Measurements from ENCODE around the gene GSAP. TPM values are rescaled to one million over a fixed set of nuclear protein-coding genes. Genes with fewer than 3 reads are reported as not detected.

The GSAP gene
- total RNA-seq, 2 experiments from 2014 or later, result 0.55 TPM; not detected in 1

DNA sequence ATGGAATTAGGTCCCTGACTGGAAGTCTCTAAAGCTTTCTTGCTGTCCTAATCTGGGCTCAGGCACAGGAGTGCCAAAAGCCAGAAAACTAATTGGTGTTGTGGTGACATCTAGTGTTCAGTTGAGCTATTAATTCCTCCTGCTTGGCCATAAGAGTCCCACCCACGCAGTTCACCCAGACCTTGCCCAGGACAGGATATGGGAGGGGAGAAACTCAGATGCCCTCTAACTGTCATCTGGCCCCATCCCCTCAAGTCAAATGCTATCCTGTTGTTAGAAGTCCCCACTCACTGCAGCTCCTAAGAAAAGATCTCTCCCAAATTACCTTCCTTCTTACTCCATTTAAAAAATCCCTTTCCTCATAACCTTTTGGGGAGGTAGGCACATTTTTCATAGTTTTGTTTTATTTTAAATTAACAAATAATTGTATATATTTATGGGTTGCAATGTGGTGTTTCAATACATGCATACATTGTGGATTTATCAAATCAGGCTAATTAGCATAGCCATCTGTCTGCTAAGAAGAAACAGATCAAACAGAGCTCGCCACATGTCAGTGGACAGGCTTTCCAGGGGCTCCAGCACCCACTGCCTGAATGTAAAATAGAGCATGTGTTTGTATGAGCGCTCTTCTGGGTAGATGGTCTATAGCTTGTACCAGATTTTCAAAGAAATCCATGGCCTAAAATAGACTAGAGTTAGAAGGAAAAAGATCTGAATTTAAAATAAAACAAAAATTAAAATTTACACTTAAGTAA is 84.0 kb downstream of the GSAP start:
- no peaks in the 10 kb centered on the region for H3K9me3 ChIP-seq (ENCODE audit: low read length)
- H3K9me2 ChIP-seq (ENCODE audit: insufficient read depth, low read length), result no peaks in the 10 kb centered on the region
- H3K79me2 ChIP-seq (ENCODE audit: insufficient read depth, low read depth, low read length), result no peaks in the 10 kb centered on the region
- intact Hi-C loops (cut with micrococcal nuclease; ENCODE audit: unreplicated experiment), result loop anchor here (2.0 kb wide), 2 partner anchors 85 to 209 kb away; partner anchors contain the start of gene CCDC146
- no TSS peak for BruUV-seq (replicated peaks)
- no peak overlapping the region for H3K27ac ChIP-seq (ENCODE audit: low read depth, low read length, poor library complexity, severe bottlenecking)
- POLR2A ChIA-PET, result interaction anchor here (0.5 to 0.7 kb wide), 6 partner anchors 42 to 1063 kb away, joined by 3 to 5 read pairs (median 4); no protein-coding TSS in a partner anchor
- peak; percentile 81 for DNase-seq (ENCODE audit: low spot score)
- H3K36me3 ChIP-seq (ENCODE audit: insufficient read depth, low read length), result no peaks in the 10 kb centered on the region
- no peak for TF ChIP-seq EZH2phosphoT487 (IDR thresholded peaks at IDR 0.05; ENCODE audit: borderline replicate concordance, low read depth, low read length)
- TF ChIP-seq, protein P1, sequence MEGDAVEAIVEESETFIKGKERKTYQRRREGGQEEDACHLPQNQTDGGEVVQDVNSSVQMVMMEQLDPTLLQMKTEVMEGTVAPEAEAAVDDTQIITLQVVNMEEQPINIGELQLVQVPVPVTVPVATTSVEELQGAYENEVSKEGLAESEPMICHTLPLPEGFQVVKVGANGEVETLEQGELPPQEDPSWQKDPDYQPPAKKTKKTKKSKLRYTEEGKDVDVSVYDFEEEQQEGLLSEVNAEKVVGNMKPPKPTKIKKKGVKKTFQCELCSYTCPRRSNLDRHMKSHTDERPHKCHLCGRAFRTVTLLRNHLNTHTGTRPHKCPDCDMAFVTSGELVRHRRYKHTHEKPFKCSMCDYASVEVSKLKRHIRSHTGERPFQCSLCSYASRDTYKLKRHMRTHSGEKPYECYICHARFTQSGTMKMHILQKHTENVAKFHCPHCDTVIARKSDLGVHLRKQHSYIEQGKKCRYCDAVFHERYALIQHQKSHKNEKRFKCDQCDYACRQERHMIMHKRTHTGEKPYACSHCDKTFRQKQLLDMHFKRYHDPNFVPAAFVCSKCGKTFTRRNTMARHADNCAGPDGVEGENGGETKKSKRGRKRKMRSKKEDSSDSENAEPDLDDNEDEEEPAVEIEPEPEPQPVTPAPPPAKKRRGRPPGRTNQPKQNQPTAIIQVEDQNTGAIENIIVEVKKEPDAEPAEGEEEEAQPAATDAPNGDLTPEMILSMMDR (conservative IDR thresholded peaks at IDR 0.05; ENCODE audit: low read length), result peak; percentile 83
- no peak overlapping the region for H3K4me2 ChIP-seq (ENCODE audit: low read length)
- H3K4me1 ChIP-seq (ENCODE audit: insufficient read depth, low read length, poor library complexity, severe bottlenecking), result peaks cover 10% of the 10 kb centered on the region
- H4K20me1 ChIP-seq (ENCODE audit: insufficient read depth, low read length), result no peaks in the 10 kb centered on the region
- CTCF ChIA-PET (ENCODE audit: unreplicated experiment), result interaction anchor here (0.6 to 1.0 kb wide), 3 partner anchors 23 to 87 kb away, joined by 3 to 5 read pairs (median 3); no protein-coding TSS in a partner anchor
- no peak overlapping the region for H3K4me3 ChIP-seq (ENCODE audit: low read depth, low read length, poor library complexity, severe bottlenecking)
- no peak overlapping the region for H2AFZ ChIP-seq (ENCODE audit: low read length)

DNA sequence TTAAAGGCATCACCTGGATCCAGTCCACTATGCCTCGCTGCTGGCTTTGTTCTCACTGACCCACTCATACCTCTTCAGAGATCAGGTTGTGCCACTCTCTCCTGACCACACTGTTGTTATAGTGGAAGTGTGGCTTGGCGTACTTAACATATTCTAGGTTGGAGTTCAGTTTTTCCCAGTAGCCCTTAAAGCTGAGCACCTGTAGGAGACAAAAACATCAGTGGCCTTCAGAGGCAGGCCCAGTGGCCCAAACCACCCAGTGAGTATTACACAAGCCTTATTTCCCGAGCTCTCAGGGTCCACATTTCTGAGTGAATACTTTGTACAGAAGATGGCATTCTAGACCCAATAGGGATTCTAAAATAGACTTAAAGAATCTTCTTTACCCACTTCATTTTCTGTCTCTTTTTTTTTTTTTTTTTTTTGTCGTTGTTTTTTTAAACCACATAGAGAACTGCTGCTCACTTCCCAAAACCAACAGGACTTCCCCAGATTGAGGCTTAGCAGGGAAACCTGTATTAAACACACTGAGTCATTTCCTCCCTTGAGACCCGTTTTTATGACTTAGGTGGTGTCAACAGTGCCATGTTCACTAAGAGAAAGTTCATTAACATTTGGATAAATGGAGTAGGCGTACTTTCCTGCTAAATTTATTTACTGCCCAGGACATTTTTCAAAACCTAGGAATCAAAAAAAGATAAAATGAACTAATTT is 85.8 kb downstream of the GSAP start:
- no peak overlapping the region for H3K4me3 ChIP-seq (ENCODE audit: low read depth, low read length, poor library complexity, severe bottlenecking)
- intact Hi-C loops (cut with micrococcal nuclease; ENCODE audit: unreplicated experiment), result loop anchor here (2.0 kb wide), 1 partner anchor 208 kb away; the partner anchor contains the start of gene CCDC146
- H3K4me2 ChIP-seq (ENCODE audit: low read length), result no peak overlapping the region; the same call in 1 of the 2 replicates
- H3K9me3 ChIP-seq (ENCODE audit: low read length), result no peaks in the 10 kb centered on the region
- CTCF ChIA-PET (ENCODE audit: unreplicated experiment), result no interaction called here
- no peak for TF ChIP-seq EZH2phosphoT487 (IDR thresholded peaks at IDR 0.05; ENCODE audit: borderline replicate concordance, low read depth, low read length)
- TF ChIP-seq, protein P1 (conservative IDR thresholded peaks at IDR 0.05; ENCODE audit: low read length), result no peak
- no TSS peak for BruUV-seq (replicated peaks)
- H3K9me2 ChIP-seq (ENCODE audit: insufficient read depth, low read length), result no peaks in the 10 kb centered on the region
- DNase-seq (ENCODE audit: low spot score), result peak; percentile 17
- no peaks in the 10 kb centered on the region for H4K20me1 ChIP-seq (ENCODE audit: insufficient read depth, low read length)
- peak overlapping the region; percentile 65 for H2AFZ ChIP-seq (ENCODE audit: low read length)
- no peaks in the 10 kb centered on the region for H3K79me2 ChIP-seq (ENCODE audit: insufficient read depth, low read depth, low read length)
- no peak overlapping the region for H3K27ac ChIP-seq (ENCODE audit: low read depth, low read length, poor library complexity, severe bottlenecking)
- POLR2A ChIA-PET, result no interaction called here
- no peaks in the 10 kb centered on the region for H3K36me3 ChIP-seq (ENCODE audit: insufficient read depth, low read length)
- H3K4me1 ChIP-seq (ENCODE audit: insufficient read depth, low read length, poor library complexity, severe bottlenecking), result peaks cover 10% of the 10 kb centered on the region

Measured in OCI-LY7 (cell line).